Nephron (organoid): Measurements from ENCODE around the gene GADD45B.

Source experiments
- H3K27ac Mint-ChIP-seq, 3 experiments: 2 replicates each; pipeline ENCODE4 v1.8.0; 2020; ENCODE audit warnings: mixed read lengths in 3 of 3, mild to moderate bottlenecking in 2 of 3, moderate library complexity in 1 of 3
- H3K27me3 Mint-ChIP-seq: 2 replicates; pipeline ENCODE4 v1.8.0; 2021; ENCODE audit warnings: low read depth, mild to moderate bottlenecking, moderate library complexity, mixed read lengths
- H3K36me3 Mint-ChIP-seq: 2 replicates; pipeline ENCODE4 v1.8.0; 2020; ENCODE audit warnings: low read depth, mixed read lengths
- H3K4me1 Mint-ChIP-seq: 2 replicates; pipeline ENCODE4 v1.8.0; 2020; ENCODE audit warnings: mixed read lengths
- H3K4me3 Mint-ChIP-seq, 3 experiments: 2 replicates each; pipeline ENCODE4 v1.8.0; 2020; ENCODE audit warnings: mild to moderate bottlenecking in 3 of 3, mixed read lengths in 3 of 3, moderate library complexity in 2 of 3
- H3K9me3 Mint-ChIP-seq: 2 replicates; pipeline ENCODE4 v1.8.0; 2020; ENCODE audit warnings: mixed read lengths
- TF ChIP-seq, protein P1 (sequence below), 3 experiments: fragments of 200-600 bp; sonication (generic); IDR thresholded peaks; one replicate each; pipeline ENCODE4 v1.5.0; 2021; ENCODE audit warnings: antibody characterized with exemption in 3 of 3; ENCODE audit not compliant: unreplicated experiment in 3 of 3

GADD45B gene

DNA sequence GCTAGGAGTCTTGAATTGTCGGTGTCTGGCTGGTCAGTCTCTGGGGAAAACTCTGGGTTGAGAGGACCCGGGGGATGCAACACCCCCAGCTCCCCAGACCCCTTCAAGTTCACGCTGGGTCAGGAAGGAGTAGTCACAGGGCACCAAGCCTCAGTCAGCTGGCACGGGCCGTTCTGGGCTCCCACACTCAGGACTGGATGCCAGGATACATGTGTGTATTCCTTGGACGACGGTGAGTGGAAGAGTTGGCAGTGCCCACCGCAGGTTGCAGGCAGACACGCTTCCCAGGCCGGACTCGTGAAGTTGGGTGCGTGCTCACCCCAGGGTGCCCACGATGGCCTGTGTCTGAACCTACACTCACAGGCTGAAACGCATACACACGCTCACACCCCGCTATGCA lies 5.5 kb downstream of the GADD45B start:
- Mint-ChIP-seq H3K27ac (no peak overlapping the region), H3K36me3 (no peaks in the 10 kb centered on the region), H3K4me3 (peak overlapping the region in 1 of 3 experiments; percentile 49), H3K27me3 (peaks cover 54% of the 10 kb centered on the region), H3K4me1 (peaks cover 14% of the 10 kb centered on the region), H3K9me3 (peaks cover 8% of the 10 kb centered on the region)
- TF ChIP-seq, protein P1, sequence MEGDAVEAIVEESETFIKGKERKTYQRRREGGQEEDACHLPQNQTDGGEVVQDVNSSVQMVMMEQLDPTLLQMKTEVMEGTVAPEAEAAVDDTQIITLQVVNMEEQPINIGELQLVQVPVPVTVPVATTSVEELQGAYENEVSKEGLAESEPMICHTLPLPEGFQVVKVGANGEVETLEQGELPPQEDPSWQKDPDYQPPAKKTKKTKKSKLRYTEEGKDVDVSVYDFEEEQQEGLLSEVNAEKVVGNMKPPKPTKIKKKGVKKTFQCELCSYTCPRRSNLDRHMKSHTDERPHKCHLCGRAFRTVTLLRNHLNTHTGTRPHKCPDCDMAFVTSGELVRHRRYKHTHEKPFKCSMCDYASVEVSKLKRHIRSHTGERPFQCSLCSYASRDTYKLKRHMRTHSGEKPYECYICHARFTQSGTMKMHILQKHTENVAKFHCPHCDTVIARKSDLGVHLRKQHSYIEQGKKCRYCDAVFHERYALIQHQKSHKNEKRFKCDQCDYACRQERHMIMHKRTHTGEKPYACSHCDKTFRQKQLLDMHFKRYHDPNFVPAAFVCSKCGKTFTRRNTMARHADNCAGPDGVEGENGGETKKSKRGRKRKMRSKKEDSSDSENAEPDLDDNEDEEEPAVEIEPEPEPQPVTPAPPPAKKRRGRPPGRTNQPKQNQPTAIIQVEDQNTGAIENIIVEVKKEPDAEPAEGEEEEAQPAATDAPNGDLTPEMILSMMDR (IDR thresholded peaks at IDR 0.05; ENCODE audit: unreplicated experiment in 3 of 3) = no peak

DNA sequence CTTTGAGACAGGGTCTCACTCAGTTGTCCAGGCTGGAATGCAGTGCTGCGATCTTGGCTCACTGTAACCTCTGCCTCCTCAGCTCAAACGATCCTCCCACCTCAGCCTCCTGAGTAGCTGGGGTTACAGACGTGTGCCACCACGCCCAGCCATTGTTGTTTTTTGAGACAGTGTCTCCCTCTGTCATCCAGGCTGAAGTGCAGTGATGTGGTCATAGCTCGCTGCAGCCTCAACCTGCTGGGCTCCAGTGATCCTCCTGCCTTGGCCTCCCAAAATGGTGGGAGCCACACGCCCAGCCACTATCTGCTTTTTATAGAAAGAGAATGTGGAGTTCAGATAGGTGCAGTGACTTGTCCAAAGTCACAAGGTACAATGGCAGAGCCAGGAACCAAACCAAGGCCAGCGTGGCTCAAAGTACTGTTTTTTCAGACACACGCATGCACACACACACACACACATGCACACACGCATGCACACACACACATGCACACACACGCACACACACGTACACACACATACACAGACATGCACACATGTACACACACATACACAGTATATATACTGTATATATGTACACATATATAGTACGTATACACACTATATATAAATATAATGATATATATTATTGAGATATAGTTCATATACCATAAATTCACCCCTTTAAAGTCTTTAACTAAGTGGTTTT lies 6.6 kb downstream of the GADD45B start:
- Mint-ChIP-seq H3K36me3 (no peaks in the 10 kb centered on the region), H3K9me3 (peaks cover 8% of the 10 kb centered on the region), H3K4me1 (peaks cover 12% of the 10 kb centered on the region), H3K27ac (no peak overlapping the region), H3K4me3 (no peak overlapping the region), H3K27me3 (peaks cover 49% of the 10 kb centered on the region)
- TF ChIP-seq, protein P1 (IDR thresholded peaks at IDR 0.05; ENCODE audit: unreplicated experiment in 3 of 3) = no peak

DNA sequence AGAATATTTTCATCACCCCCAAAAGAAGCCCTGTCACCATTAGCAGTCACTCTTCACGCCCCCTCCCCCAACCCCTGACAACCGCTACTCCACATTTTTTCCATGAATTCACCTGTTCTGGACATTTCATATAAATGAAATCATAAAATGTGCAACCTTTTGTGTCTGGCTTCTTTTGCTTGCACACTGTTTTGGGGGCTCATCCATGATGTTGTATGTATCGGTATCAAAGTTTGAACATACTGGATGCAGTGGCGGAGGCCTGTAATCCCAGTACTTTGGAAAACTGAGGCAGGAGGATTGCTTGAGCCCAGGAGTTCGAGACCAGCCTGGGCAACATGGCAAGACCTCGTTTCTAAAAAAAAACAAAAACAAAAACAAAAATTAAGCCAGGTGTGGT lies 7.2 kb downstream of the GADD45B start:
- H3K27me3 Mint-ChIP-seq = peaks cover 47% of the 10 kb centered on the region
- peaks cover 6% of the 10 kb centered on the region for H3K4me1 Mint-ChIP-seq
- no peak overlapping the region for H3K4me3 Mint-ChIP-seq
- no peaks in the 10 kb centered on the region for H3K36me3 Mint-ChIP-seq
- H3K9me3 Mint-ChIP-seq = peaks cover 8% of the 10 kb centered on the region
- TF ChIP-seq, protein P1 (IDR thresholded peaks at IDR 0.05; ENCODE audit: unreplicated experiment in 3 of 3) = no peak
- H3K27ac Mint-ChIP-seq = no peak overlapping the region

DNA sequence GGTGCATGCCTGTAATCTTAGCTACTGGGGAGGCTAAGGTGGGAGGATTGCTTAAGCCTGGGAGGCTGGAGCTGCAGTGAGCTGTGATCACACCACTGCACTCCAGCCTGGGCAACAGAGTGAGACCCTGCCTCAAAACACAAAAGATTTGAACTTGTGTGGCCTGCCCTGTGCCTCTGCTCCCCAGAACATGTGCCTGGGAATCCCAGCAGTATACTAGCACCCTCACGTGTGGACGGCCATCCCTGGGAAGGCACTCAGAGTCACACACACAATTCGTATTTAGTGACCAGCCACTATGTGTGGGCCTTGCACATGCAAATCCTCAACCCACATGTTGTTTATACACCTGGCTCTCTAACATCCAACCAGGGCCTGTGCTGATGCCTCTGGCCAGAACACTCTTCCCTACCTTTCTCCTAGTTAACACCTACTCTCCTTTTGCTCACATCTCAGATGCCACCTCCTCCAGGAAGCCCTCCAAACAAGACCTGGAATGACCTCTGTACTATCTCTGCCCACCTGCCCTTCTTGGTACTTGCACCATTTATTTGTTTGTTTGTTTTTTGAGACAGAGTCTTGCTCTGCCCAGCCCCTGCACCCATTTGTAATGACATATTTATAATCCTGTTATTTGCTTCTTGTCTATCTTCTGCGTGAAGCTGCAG lies 7.7 kb downstream of the GADD45B start:
- TF ChIP-seq, protein P1 (IDR thresholded peaks at IDR 0.05; ENCODE audit: unreplicated experiment in 3 of 3) = no peak
- H3K4me1 Mint-ChIP-seq = peaks cover under 1% of the 10 kb centered on the region
- no peak overlapping the region for H3K4me3 Mint-ChIP-seq
- H3K27me3 Mint-ChIP-seq = peaks cover 47% of the 10 kb centered on the region
- no peak overlapping the region for H3K27ac Mint-ChIP-seq
- peaks cover 8% of the 10 kb centered on the region for H3K9me3 Mint-ChIP-seq
- no peaks in the 10 kb centered on the region for H3K36me3 Mint-ChIP-seq

DNA sequence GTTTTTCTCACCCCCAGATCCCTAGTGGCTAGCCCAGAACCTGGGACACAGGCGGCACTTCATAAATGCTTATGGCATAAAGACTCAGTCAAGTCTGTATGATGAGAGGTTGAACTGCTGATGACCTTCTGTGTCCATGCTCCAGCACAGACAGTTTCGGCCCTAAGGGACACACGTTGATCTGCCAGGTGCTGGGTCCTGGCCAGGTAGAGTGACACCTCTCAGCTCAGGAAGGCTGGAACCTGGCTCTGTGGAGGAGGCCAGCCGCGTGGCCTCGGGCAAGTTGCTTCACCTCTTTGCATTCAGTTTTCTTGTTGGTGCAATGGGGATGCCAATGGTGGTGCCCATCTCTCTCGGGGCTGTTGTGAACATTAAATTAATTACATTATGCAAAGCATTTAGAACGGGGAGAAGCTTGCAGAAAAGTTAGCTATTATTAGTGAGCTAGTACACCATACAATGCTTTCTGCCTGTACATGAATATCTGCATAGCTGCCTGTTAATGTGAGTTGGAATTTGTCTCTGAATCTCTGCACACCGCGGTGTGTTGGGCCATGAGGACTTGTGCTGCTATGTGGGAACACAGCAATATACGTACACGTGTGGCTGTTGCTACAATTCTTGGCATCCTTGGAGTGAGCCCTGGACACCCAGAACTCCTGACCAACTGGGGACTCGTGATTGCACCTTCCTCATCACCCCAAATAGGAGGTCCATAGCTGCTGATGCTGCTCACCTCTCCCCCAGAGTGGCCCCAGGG lies 8.4 kb downstream of the GADD45B start:
- no peak overlapping the region for H3K27ac Mint-ChIP-seq
- H3K9me3 Mint-ChIP-seq = peaks cover 8% of the 10 kb centered on the region
- H3K36me3 Mint-ChIP-seq = no peaks in the 10 kb centered on the region
- H3K4me1 Mint-ChIP-seq = no peaks in the 10 kb centered on the region
- no peak overlapping the region for H3K4me3 Mint-ChIP-seq
- TF ChIP-seq, protein P1 (IDR thresholded peaks at IDR 0.05; ENCODE audit: unreplicated experiment in 3 of 3) = no peak
- H3K27me3 Mint-ChIP-seq = peaks cover 45% of the 10 kb centered on the region
